ENCODE results near the gene SLK. TPM values are rescaled to one million over a fixed set of nuclear protein-coding genes. Genes with fewer than 3 reads are reported as not detected.
A peak's percentile ranks its signal among the peaks of the same experiment; 100 is the strongest.

The SLK gene
- total RNA-seq, 1 donor from 2014 or later = 93.3 TPM

DNA sequence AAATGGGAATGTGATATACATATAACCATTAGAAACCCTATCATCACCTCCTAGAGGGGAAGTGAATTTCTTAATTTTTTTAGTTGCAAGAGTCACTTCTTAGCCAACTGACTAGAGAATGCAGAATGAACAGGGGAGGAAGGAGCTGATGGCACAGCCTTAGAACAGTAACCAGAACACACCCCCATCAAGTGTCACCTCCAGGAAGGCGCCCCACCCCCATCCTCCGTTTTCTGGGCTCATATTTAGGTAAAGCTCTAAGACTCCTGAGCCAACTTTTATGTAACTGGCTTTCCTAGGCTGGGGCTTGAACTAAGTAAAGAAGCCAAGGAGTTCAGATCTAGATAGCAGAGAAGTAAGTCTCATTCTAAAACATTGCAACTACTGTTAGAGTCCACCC lies 64.7 kb downstream of the SLK start:
- FAIRE-seq = no peak
- no peak for DNase-seq (ENCODE audit: low spot score in 2 of 2)

DNA sequence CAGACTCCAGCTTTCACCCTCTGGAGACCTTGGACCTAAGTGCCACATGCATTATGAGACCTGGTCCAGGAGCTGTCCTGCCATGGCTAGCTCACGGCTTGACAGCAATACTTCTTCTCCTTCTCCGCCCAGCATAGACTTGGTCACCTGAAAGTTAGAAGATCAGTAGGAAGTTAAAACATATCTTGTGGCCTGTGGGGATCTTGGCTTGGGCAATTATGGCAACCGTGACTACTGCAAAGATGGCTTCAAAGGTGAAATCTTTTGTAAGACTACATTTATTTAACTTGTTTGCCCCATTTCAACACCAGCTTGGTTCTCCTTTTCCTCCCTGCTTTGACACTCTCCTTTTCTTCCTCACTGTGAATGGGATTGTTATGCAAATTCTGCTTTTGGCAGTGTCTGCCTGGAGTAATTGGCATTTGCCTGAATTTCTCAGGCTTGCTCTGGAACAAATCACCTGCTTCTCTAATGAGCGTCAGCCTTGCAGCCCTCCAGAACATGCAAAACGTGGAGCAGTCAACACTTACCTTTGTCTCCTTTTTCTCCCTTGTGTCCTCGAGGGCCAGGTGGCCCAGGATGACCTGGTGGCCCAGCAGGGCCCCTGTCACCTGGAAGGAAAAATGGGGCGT lies 65.3 kb downstream of the SLK start:
- no peak for FAIRE-seq
- DNase-seq (ENCODE audit: low spot score in 2 of 2) = peak in 1 of 2 donors; percentile 20

- DNase-seq (ENCODE audit: low spot score in 2 of 2) = peak in 1 of 2 donors; percentile 19
- FAIRE-seq = no peak
Measured at GRCh38 chr10:104033401-104033930, 66.5 kb downstream of the SLK start.

- DNase-seq (ENCODE audit: low spot score in 2 of 2) = peak in 1 of 2 donors; percentile 15
- no peak for FAIRE-seq
Measured at GRCh38 chr10:104033966-104034365, 67.0 kb downstream of the SLK start.

DNA sequence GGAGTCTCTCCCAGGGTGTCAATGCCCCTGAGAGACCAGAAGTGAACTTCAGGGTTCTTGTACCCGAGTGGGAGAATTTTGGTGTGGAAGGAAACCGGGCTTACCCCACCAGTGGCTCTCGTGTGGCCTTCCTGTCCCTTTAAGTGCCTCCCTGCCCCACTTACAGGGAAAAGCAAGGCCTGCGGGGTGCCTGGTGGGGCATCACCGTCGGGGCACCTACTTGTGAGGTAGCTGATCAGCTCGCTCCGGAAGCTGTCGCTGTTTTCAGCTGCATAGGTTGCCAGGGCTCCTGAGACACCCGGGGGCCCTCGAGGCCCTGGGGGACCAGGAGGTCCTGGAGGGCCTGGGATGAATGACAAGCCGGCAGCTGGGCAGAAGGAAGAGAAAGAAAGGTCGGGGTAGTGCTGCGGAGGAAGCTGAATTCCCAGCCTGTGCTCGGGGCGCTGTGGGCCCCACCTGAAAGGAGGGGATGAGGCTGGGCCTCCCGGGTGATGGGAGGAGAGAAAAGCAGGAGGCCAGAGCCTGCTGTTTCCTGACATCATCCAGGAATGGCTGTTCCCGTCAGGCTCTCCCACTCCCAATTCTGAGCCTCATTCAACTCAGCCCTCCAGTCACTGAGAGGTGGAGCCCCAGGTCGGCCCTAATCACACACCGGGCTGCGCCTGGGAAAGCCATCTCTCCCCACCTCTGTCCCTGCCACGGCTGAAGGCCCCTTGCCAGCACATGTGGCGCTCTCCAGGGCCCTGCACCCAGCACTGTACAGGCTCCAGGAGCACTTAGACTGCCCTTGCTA lies 67.7 kb downstream of the SLK start:
- FAIRE-seq = no peak

DNA sequence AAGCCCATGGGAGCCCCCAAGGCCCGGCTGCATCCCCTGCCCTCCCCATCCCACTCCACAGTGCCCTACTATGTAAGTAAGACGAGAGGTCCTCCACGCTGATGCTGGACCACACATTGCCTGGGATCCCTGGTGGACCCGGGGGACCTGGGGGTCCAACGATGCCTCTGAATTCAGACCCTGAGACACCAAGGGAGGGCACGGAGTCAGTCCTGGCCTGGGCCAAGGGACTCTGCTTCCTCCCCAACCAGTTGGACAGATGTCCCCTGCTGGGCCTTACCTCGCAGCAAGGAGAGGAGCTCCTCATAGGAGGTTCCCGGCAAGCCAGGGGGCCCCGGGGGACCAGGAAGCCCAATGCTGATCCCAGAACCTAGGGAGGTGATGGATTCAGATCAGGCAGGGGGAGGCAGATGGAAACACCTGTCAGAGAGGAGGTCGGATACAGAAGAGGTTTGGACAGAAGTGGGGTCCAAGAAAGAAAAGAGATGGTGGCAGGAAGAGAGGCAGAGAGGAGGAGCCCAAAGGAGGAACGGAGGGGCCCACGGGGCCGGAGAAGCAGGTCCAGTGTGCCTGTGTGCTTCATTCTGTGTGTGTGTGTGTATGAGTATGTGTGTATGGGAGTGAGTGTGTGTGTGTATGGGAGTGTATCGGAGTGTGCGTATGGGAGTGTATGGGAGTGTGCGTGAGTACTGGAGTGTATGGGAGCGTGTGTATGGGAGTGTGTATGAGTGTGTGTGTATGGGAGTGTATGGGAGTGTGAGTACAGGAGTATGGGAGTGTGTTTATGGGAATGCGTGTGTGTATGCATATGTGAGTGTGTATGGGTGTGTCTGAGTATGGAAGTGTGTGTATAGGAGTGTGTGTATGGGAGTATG lies 68.5 kb downstream of the SLK start:
- DNase-seq (ENCODE audit: low spot score in 2 of 2) (peak in 1 of 2 donors; percentile 3), FAIRE-seq (no peak)

More for the DNA sequence above, 67.7 kb downstream of the SLK start:
- DNase-seq (ENCODE audit: low spot score in 2 of 2) = peak in 1 of 2 donors; percentile 11

DNA sequence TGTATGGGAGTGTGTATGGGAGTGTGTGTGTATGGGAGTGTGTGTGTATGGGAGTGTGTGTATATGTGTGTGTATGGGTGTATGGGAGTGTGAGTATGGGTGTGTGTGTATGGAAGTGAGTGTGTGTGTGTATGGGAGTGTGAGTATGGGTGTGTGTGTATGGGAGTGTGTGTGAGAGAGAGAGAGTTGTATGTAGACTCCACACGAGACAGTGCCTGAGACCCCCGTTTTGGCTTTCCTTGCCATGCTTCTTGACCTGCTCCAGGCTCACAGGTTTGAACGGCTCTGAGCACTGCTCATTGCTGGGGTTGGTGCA lies 69.1 kb downstream of the SLK start:
- no peak for FAIRE-seq
- no peak for DNase-seq (ENCODE audit: low spot score in 2 of 2)

GRCh38 chr10:104036518-104037260 lies 69.7 kb downstream of the SLK start:
- no peak for FAIRE-seq
- DNase-seq (ENCODE audit: low spot score in 2 of 2) = no peak

DNA sequence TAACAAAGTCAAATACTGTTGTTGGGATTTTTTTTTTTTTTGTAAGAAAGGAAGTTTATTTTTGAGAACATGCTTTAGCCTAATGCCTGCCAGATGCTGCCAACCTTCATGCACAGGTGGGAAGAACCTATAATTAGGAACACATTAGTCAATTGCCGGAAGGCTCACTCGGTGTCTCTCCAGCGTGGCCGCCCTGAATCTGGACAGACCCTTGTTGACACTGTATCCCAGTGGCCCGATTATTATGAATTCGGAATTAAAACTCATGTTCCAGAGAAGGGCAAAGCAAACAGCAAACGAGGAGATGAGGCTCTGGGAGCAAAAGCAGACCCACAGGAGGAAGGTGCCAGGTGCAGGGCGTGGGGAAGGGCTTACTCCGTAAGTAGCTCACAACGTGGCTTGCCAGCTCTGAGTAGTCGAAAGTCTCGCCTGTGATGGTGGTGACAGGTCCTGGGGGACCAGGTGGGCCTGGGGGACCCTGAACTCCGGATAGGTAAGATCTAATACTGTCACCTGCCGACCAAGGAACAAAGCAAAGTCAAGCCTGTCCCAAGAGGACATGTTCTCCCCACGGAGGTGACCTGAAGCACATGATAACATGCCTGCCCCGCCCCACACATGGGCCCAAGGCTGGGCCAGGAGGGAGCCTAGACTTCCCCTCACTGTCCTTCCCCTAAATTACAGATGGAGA lies 70.5 kb downstream of the SLK start:
- FAIRE-seq (no peak), DNase-seq (ENCODE audit: low spot score in 2 of 2) (no peak)

DNA sequence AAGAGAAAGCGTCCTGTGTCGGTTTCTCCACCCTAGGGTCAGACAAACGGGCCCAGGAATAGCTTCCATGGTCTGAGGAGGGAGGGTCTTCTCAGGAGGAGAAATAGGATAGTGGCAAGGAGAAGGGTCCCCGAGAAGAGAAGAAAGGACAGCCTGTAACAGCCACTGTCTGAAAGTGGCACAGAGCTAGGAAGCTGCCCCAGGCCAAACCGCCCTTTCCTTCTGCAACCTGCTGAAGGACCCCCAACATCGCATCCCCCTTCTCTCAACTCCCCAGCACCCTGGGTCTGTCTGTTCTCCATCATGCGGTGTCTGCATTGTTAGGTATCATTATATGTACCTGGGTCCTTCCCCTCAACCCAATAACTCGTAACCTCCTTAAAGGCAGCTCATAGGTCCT lies 71.6 kb downstream of the SLK start:
- DNase-seq (ENCODE audit: low spot score in 2 of 2) = no peak
- no peak for FAIRE-seq

DNA sequence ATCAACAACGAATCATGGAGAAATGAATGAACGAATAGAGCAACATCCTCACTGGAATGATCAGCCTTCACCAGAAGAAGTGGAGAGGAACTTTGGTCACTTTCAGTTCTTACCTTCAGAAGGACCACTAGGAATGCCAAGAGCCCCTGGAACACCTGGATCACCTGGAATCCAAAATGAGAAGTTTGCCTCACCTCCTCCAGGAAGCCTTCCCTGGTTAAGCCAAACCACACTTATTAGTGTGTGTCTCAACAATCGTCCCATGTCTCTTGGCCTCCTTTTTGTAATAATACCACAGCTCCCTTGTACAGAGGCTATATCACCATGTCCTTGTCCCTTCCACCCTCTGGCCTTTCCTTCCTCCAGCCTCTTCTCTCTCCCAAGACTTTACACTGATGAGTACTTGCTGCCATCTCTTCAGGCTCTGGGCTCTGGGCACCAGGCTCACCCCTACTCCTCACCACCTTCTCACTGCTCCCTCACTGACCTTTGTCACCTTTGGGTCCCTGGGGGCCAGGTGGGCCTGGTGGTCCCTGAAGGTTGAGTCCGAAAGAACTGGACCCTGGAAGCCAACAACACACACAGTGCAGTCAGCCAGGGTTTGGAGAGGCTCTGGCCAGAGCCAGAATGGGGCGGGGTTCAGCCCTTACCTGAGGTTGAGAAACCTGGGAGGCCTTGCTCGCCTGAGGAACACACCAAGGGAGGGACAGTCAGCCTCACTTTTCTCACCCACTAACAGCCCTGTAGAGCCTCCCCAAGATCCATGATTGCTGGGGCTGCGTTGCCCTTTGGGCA lies 72.2 kb downstream of the SLK start:
- DNase-seq (ENCODE audit: low spot score in 2 of 2) = no peak
- FAIRE-seq = no peak

DNA sequence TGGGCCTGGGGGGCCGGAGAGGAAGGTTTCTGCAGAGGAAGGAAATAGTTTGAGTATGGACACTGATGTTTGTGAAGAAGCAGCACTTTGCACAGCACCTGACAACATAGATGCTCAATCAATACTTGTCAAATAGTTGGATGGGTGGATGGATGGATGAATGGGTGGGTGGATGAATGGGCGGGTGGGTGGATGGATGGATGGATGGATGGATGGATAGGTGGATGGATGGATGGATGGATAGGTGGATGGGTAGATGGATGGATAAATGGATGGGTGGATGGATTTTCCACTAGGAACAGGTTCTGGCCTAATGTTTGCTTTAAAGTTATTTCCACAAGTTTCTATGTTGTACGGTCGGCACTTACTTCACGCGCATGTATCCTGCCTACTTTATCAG lies 73.4 kb downstream of the SLK start:
- DNase-seq (ENCODE audit: low spot score in 2 of 2) (no peak), FAIRE-seq (no peak)

- no peak for FAIRE-seq
- DNase-seq (ENCODE audit: low spot score in 2 of 2) = no peak
Measured at GRCh38 chr10:104040862-104041789, 74.2 kb downstream of the SLK start.

DNA sequence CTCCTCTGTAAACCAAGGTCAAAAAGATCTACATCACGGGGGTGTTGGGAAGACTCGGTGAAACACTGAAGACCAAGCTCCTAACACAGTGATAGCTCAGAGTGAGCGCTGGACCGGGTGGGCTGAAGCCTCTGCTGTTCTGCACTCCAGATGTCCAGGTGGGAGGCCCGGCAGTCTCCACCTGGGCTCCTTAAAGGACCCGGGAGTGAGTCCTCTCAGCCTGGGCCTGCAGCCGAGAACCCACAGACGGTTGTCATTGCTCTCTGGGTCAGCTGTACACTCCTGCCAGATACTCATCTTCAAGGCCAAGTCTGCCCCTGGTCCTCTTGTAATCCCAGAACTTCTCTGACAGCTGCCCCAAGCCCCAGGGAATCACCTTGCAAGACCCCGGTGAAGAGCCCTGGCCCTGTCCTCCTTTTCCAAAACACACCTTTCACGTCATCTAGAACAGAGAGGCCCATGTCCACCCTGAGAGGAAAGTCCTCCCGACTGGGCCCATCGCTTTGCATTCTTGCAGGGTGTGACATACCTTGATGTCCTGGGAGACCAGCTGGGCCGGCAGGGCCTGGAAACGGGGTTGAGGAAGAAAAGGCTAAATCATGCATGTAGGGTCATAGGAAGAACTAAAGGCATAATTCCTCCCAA lies 75.1 kb downstream of the SLK start:
- FAIRE-seq (no peak), DNase-seq (ENCODE audit: low spot score in 2 of 2) (no peak)

DNA sequence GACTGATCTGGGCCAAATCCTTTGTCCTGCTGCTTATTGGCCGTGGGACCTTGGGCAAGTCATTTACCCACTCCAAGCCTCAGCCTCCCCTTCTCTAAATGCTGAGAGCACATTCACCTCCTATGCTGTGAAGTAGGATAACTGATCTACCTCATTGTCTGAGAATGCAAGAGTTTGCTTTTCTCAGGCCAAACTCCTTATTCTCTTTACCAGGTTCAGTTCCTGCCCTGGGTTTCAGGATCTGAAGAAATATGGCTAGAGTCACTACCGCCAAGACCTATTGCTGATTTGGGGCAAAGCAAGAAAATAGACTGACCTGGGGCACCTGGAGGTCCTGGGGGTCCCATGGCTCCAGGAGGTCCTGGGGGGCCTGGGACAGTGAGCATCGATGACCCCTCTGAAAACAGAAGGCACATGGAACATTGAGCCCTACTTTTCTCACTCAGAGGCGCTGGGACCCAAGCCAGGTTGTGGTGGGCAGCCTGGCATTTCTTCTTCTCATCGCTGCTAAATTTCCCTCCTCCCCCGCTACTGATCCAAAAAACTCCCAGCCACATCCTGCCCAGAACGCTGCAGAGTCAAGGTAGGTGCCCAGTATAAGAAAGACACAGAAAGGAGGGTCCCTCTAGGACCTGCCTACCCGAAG lies 76.4 kb downstream of the SLK start:
- FAIRE-seq (no peak), DNase-seq (ENCODE audit: low spot score in 2 of 2) (no peak)

DNA sequence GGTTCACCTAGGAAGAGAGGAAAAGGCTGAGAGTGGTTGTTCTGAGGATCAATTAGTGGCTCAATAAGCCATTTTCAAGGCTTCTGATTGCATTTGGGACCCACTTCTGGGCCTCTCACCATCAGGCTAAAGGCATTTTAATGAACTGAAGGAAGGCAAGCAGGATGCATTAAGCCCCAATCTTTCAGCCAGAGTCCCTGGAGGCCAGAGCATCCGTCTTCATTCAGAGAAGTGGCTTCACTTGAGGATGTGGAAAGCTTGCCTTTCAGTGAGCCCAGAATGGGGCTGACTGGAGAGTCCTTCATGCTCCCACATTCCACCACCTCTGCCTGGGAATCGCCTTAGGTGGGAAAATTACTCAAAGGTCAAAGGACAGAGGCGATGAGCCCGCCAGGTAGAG lies 76.9 kb downstream of the SLK start:
- DNase-seq (ENCODE audit: low spot score in 2 of 2) = no peak
- FAIRE-seq = no peak

All from frontal cortex (tissue), 4 donors.